ENCODE measurements around the gene CRYBB3. TPM values are rescaled to one million over a fixed set of nuclear protein-coding genes. Genes with fewer than 3 reads are reported as not detected.

Gene CRYBB3
- total and polyA plus RNA-seq, 9 of the 15 experiments (the other 6 are each of a cell fraction or from before 2014, with no cell fraction given) = not detected

GRCh38 chr22:25176799-25177198 lies 22.9 kb upstream of the CRYBB3 start:
- no peak overlapping the region for H3K4me2 ChIP-seq (ENCODE audit: insufficient read depth, low read length)
- no peaks in the 10 kb centered on the region for H4K20me1 ChIP-seq (replicated peaks; ENCODE audit: control insufficient read depth, insufficient read depth, low read length)
- FAIRE-seq (no peak), DNase-seq (ENCODE audit: extremely low read depth in 1 of 4, low spot score in 3 of 4) (no peak), ATAC-seq (no peak)
- in situ Hi-C loops (cut with MboI) (no loop called here), intact Hi-C loops (cut with micrococcal nuclease) (no loop called here)
- H3K79me2 ChIP-seq (ENCODE audit: control insufficient read depth, insufficient read depth, low read length) = no peaks in the 10 kb centered on the region
- H3K9me3 ChIP-seq (replicated peaks; ENCODE audit: control insufficient read depth, insufficient read depth, low read depth, low read length) = no peaks in the 10 kb centered on the region
- H3K4me1 ChIP-seq (replicated peaks in 1 of 2; ENCODE audit: control insufficient read depth in 2 of 2, insufficient read depth in 2 of 2, low read length in 2 of 2) = no peaks in the 10 kb centered on the region
- no peak overlapping the region for H3K27ac ChIP-seq (ENCODE audit: extremely low read depth, low read depth, low read length)
- 0% methylated on average over 3 of the region's 3 CpGs for WGBS (ENCODE audit: insufficient coverage, low coverage, missing lambda C conversion rate)
- H3K9me1 ChIP-seq (ENCODE audit: control insufficient read depth, insufficient read depth, low read length) = no peaks in the 10 kb centered on the region
- H2AFZ ChIP-seq (ENCODE audit: low read depth, low read length) = no peak overlapping the region
- H3K27me3 ChIP-seq (ENCODE audit: control insufficient read depth in 2 of 2, insufficient read depth in 2 of 2, low read length in 2 of 2) = peaks cover 0 to 5% of the 10 kb centered on the region in 2 experiments; a peak in 3 of 5 replicates
- no TSS peak for BruUV-seq (replicated peaks)
- no peak overlapping the region for H3K4me3 ChIP-seq
- CTCF ChIA-PET (ENCODE audit: low intra/inter-chr PET ratio) = no interaction called here
- POLR2A ChIA-PET = no interaction called here
- TF ChIP-seq RBM39 (optimal IDR thresholded peaks at IDR 0.05; ENCODE audit: low read depth, low read length) (no peak), ZKSCAN8 (CRISPR knock-in tag; IDR thresholded peaks at IDR 0.05) (peak; percentile 87), HDAC3 (IDR thresholded peaks at IDR 0.05; ENCODE audit: borderline replicate concordance, partially characterized antibody) (no peak), ZNF184 (CRISPR knock-in tag; IDR thresholded peaks at IDR 0.05) (no peak)
- no peak overlapping the region for H3K9ac ChIP-seq (ENCODE audit: insufficient read depth in 1 of 2, low read depth in 2 of 2, low read length in 2 of 2)
- no peaks in the 10 kb centered on the region for H3K36me3 ChIP-seq (ENCODE audit: control insufficient read depth, insufficient read depth, low read length)

GRCh38 chr22:25177226-25177625 lies 22.4 kb upstream of the CRYBB3 start:
- no peak for FAIRE-seq
- H2AFZ ChIP-seq (ENCODE audit: low read depth, low read length) = no peak overlapping the region
- no peaks in the 10 kb centered on the region for H3K4me1 ChIP-seq (replicated peaks in 1 of 2; ENCODE audit: control insufficient read depth in 2 of 2, insufficient read depth in 2 of 2, low read length in 2 of 2)
- in situ Hi-C loops (cut with MboI) = no loop called here
- no peak for ATAC-seq
- H3K27ac ChIP-seq (ENCODE audit: extremely low read depth, low read depth, low read length) = no peak overlapping the region
- H3K9me3 ChIP-seq (replicated peaks; ENCODE audit: control insufficient read depth, insufficient read depth, low read depth, low read length) = no peaks in the 10 kb centered on the region
- no TSS peak for BruUV-seq (replicated peaks)
- CTCF ChIA-PET (ENCODE audit: low intra/inter-chr PET ratio) = no interaction called here
- H4K20me1 ChIP-seq (replicated peaks; ENCODE audit: control insufficient read depth, insufficient read depth, low read length) = no peaks in the 10 kb centered on the region
- DNase-seq (ENCODE audit: extremely low read depth in 1 of 4, low spot score in 3 of 4) = no peak
- no peaks in the 10 kb centered on the region for H3K36me3 ChIP-seq (ENCODE audit: control insufficient read depth, insufficient read depth, low read length)
- peaks cover 0 to 5% of the 10 kb centered on the region in 2 experiments; a peak in 3 of 5 replicates for H3K27me3 ChIP-seq (ENCODE audit: control insufficient read depth in 2 of 2, insufficient read depth in 2 of 2, low read length in 2 of 2)
- H3K79me2 ChIP-seq (ENCODE audit: control insufficient read depth, insufficient read depth, low read length) = no peaks in the 10 kb centered on the region
- H3K4me3 ChIP-seq = no peak overlapping the region
- intact Hi-C loops (cut with micrococcal nuclease) = no loop called here
- H3K9me1 ChIP-seq (ENCODE audit: control insufficient read depth, insufficient read depth, low read length) = no peaks in the 10 kb centered on the region
- POLR2A ChIA-PET = no interaction called here
- no peak overlapping the region for H3K4me2 ChIP-seq (ENCODE audit: insufficient read depth, low read length)
- no peak overlapping the region for H3K9ac ChIP-seq (ENCODE audit: insufficient read depth in 1 of 2, low read depth in 2 of 2, low read length in 2 of 2)
- WGBS (ENCODE audit: insufficient coverage, low coverage, missing lambda C conversion rate) = 2% methylated on average over 9 of the region's 13 CpGs
- TF ChIP-seq THRB (CRISPR knock-in tag; conservative IDR thresholded peaks at IDR 0.05) (no peak), ELF1 (tag; IDR thresholded peaks at IDR 0.05) (no peak), RNF219 (CRISPR knock-in tag; IDR thresholded peaks at IDR 0.05) (no peak), HDAC3 (IDR thresholded peaks at IDR 0.05; ENCODE audit: borderline replicate concordance, partially characterized antibody) (no peak), CHD1 (IDR thresholded peaks at IDR 0.05; ENCODE audit: low read length) (no peak), DPF2 (IDR thresholded peaks at IDR 0.05) (no peak), RUNX1 (IDR thresholded peaks at IDR 0.05; ENCODE audit: low read depth) (no peak)
- TF ChIP-seq, protein P1, sequence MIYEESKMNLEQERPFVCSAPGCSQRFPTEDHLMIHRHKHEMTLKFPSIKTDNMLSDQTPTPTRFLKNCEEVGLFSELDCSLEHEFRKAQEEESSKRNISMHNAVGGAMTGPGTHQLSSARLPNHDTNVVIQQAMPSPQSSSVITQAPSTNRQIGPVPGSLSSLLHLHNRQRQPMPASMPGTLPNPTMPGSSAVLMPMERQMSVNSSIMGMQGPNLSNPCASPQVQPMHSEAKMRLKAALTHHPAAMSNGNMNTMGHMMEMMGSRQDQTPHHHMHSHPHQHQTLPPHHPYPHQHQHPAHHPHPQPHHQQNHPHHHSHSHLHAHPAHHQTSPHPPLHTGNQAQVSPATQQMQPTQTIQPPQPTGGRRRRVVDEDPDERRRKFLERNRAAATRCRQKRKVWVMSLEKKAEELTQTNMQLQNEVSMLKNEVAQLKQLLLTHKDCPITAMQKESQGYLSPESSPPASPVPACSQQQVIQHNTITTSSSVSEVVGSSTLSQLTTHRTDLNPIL (CRISPR knock-in tag; IDR thresholded peaks at IDR 0.05) = no peak

All from K562 (cell line).